Liver (tissue), 9 donors: ENCODE results near the gene EPHA6. TPM values are rescaled to one million over a fixed set of nuclear protein-coding genes. Genes with fewer than 3 reads are reported as not detected.

Experiments
- DNase-seq: peaks from one replicate; pipeline ENCODE4 v3.0.0-alpha.2; 2017; ENCODE audit warnings: low spot score
- H3K27ac ChIP-seq, 2 donors: one replicate each; pipeline ENCODE4 v1.7.0; 2013; ENCODE audit warnings: inconsistent platforms in 2 of 2, low read length in 2 of 2, control low read depth in 1 of 2, low read depth in 1 of 2, mild to moderate bottlenecking in 1 of 2
- H3K27me3 ChIP-seq, 4 donors: one replicate each; pipeline versions ENCODE4 v1.6.1 to v1.7.0; 2013; ENCODE audit warnings: low read length in 3 of 4, inconsistent platforms in 1 of 4, mild to moderate bottlenecking in 1 of 4, moderate library complexity in 1 of 4; ENCODE audit not compliant: control insufficient read depth in 4 of 4, insufficient read depth in 4 of 4
- H3K36me3 ChIP-seq, 4 donors: one replicate each; pipeline versions ENCODE4 v1.6.1 to v1.7.0; 2013; ENCODE audit warnings: low read length in 3 of 4, mild to moderate bottlenecking in 3 of 4, low read depth in 1 of 4, moderate library complexity in 1 of 4; ENCODE audit not compliant: control insufficient read depth in 4 of 4, insufficient read depth in 3 of 4
- H3K4me1 ChIP-seq, 4 donors: one replicate each; pipeline versions ENCODE4 v1.6.1 to v1.7.0; 2013; ENCODE audit warnings: low read length in 3 of 4, mild to moderate bottlenecking in 3 of 4, moderate library complexity in 1 of 4; ENCODE audit not compliant: control insufficient read depth in 4 of 4, insufficient read depth in 4 of 4
- H3K4me3 ChIP-seq, 3 donors: one replicate each; pipeline versions ENCODE4 v1.6.1 to v1.7.0; 2013; ENCODE audit warnings: low read length in 3 of 3, control low read depth in 1 of 3, low read depth in 1 of 3, mild to moderate bottlenecking in 1 of 3
- H3K9ac ChIP-seq, 2 donors: one replicate each; pipeline ENCODE4 v1.7.0; 2013; ENCODE audit warnings: low read length in 2 of 2, mild to moderate bottlenecking in 2 of 2, moderate library complexity in 2 of 2, control low read depth in 1 of 2, low read depth in 1 of 2
- H3K9me3 ChIP-seq, 4 donors: one replicate each; pipeline versions ENCODE4 v1.6.1 to v1.7.0; 2013; ENCODE audit warnings: low read length in 3 of 4; ENCODE audit not compliant: control insufficient read depth in 4 of 4
- ATF3 ChIP-seq: IDR thresholded peaks from 2 replicates; pipeline ENCODE4 v1.6.1; 2016; ENCODE audit warnings: antibody characterized with exemption
- CTCF ChIP-seq: fragments of 150-350 bp; IDR thresholded peaks from 2 replicates; pipeline ENCODE4 v1.5.1; 2017; ENCODE audit warnings: improper control_type of control experiment, low read depth, low read length; ENCODE audit not compliant: missing input control
- EGR1 ChIP-seq, 2 donors: IDR thresholded peaks; 2 replicates each; pipeline ENCODE4 v1.6.1; 2016 to 2018; ENCODE audit warnings: antibody characterized with exemption in 2 of 2, low read depth in 2 of 2
- FOXA1 ChIP-seq: IDR thresholded peaks from 2 replicates; pipeline ENCODE4 v1.6.1; 2016; ENCODE audit warnings: antibody characterized with exemption
- FOXA2 ChIP-seq: IDR thresholded peaks from 2 replicates; pipeline ENCODE4 v1.6.1; 2016; ENCODE audit warnings: antibody characterized with exemption
- GABPA ChIP-seq, 2 donors: IDR thresholded peaks in 1 of 2; conservative IDR thresholded peaks in 1 of 2; 2 replicates each; pipeline ENCODE4 v1.6.1; 2016; ENCODE audit warnings: antibody characterized with exemption in 2 of 2, mild to moderate bottlenecking in 1 of 2, moderate library complexity in 1 of 2
- HNF4A ChIP-seq, 2 donors: conservative IDR thresholded peaks; 2 replicates each; pipeline ENCODE4 v1.6.1; 2016; ENCODE audit warnings: antibody characterized with exemption in 2 of 2, mild to moderate bottlenecking in 2 of 2
- HNF4G ChIP-seq: IDR thresholded peaks from 2 replicates; pipeline ENCODE4 v1.6.1; 2016; ENCODE audit warnings: antibody characterized with exemption
- JUND ChIP-seq, 2 donors: IDR thresholded peaks; 2 replicates each; pipeline ENCODE4 v1.6.1; 2016; ENCODE audit warnings: antibody characterized with exemption in 2 of 2
- MAX ChIP-seq: IDR thresholded peaks from 2 replicates; pipeline ENCODE4 v1.6.1; 2016; ENCODE audit warnings: antibody characterized with exemption
- NR2F2 ChIP-seq: IDR thresholded peaks from 2 replicates; pipeline ENCODE4 v1.6.1; 2016; ENCODE audit warnings: antibody characterized with exemption
- RAD21 ChIP-seq, 2 donors: IDR thresholded peaks; 2 replicates each; pipeline ENCODE4 v1.6.1; 2016; ENCODE audit warnings: antibody characterized with exemption in 2 of 2, mild to moderate bottlenecking in 2 of 2
- REST ChIP-seq: IDR thresholded peaks from 2 replicates; pipeline ENCODE4 v1.6.1; 2016; ENCODE audit warnings: antibody characterized with exemption, mild to moderate bottlenecking
- RXRA ChIP-seq, 2 donors: IDR thresholded peaks; 2 replicates each; pipeline ENCODE4 v1.6.1; 2017 to 2018; ENCODE audit warnings: antibody characterized with exemption in 2 of 2, mild to moderate bottlenecking in 1 of 2
- SP1 ChIP-seq: IDR thresholded peaks from 2 replicates; pipeline ENCODE4 v1.6.1; 2018; ENCODE audit warnings: antibody characterized with exemption, mild to moderate bottlenecking
- TAF1 ChIP-seq: conservative IDR thresholded peaks from 2 replicates; pipeline ENCODE4 v1.6.1; 2016; ENCODE audit warnings: antibody characterized with exemption, mild to moderate bottlenecking
- YY1 ChIP-seq: IDR thresholded peaks from 2 replicates; pipeline ENCODE4 v1.6.1; 2016; ENCODE audit warnings: antibody characterized with exemption, mild to moderate bottlenecking
- ZBTB33 ChIP-seq: IDR thresholded peaks from 2 replicates; pipeline ENCODE4 v1.6.1; 2016; ENCODE audit warnings: antibody characterized with exemption
- WGBS: extraction: QIAGEN DNeasy Blood & Tissue Kit; methylation state at CpG from one replicate; pipeline ENCODE4 v1.1.7; 2013; 5-methylcytosine and 5-hydroxymethylcytosine counted together
- polyA plus RNA-seq, 2 donors: library from polyadenylated mRNA; stranded (reverse) in 1 of 2; unstranded in 1 of 2; fragments of 200-250 nt in 1 of 2; fragments of >200 nt in 1 of 2; fragmentation: Nextera tagmentation in 1 of 2; extraction: Ambion mirVana in 1 of 2; gene quantifications; one replicate each; pipeline versions ENCODE4 v1.2.1 to v1.2.3, GENCODE V29; 2013 to 2015
- total RNA-seq, 2 donors: library from RNA; depleted of rRNA; stranded (reverse); fragments of >200 nt; gene quantifications; one replicate each; pipeline ENCODE4 v1.2.3, GENCODE V29; 2014
- donor health status: healthy.
- donor health status: healthy.
- donor health status: healthy.
- donor health status: healthy.
- donor health status: healthy.

Gene EPHA6
- total and polyA plus RNA-seq, 4 donors: 0.05 to 0.17 (median 0.05) TPM; not detected in 1

GRCh38 chr3:97293596-97294131, 479.3 kb downstream of the EPHA6 start:
- Histone ChIP-seq H3K36me3 (no peaks in the 10 kb centered on the region), H3K4me3 (no peak overlapping the region), H3K4me1 (no peaks in the 10 kb centered on the region), H3K27me3 (peaks cover 0 to 3% (median 0%) of the 10 kb centered on the region in 4 donors), H3K9ac (no peak overlapping the region), H3K27ac (no peak overlapping the region), H3K9me3 (peaks cover 0 to 4% (median 1%) of the 10 kb centered on the region in 4 donors)
- no peak for DNase-seq
- 76% methylated on average over 5 of the region's 5 CpGs for WGBS
- no peak for TF ChIP-seq FOXA1
- no peak for TF ChIP-seq FOXA2
- no peak for TF ChIP-seq JUND (IDR thresholded peaks at IDR 0.05)

- Histone ChIP-seq H3K27me3 (peaks cover 0 to 3% (median 0%) of the 10 kb centered on the region in 4 donors), H3K36me3 (no peaks in the 10 kb centered on the region), H3K4me1 (no peaks in the 10 kb centered on the region), H3K4me3 (no peak overlapping the region), H3K9me3 (peaks cover 0 to 4% (median 1%) of the 10 kb centered on the region in 4 donors), H3K27ac (no peak overlapping the region), H3K9ac (no peak overlapping the region)
- 69% methylated on average over 1 of the region's 1 CpG for WGBS
- TF ChIP-seq TAF1 (no peak), MAX (no peak), JUND (IDR thresholded peaks at IDR 0.05) (no peak)
- no peak for DNase-seq
These were observed 482.6 kb downstream of the EPHA6 start for GRCh38 chr3:97297032-97297431.

- Histone ChIP-seq H3K9ac (no peak overlapping the region), H3K36me3 (no peaks in the 10 kb centered on the region), H3K27me3 (peaks cover 0 to 3% (median 0%) of the 10 kb centered on the region in 4 donors), H3K4me3 (no peak overlapping the region), H3K27ac (no peak overlapping the region), H3K4me1 (no peaks in the 10 kb centered on the region), H3K9me3 (peaks cover 0 to 2% (median under 1%) of the 10 kb centered on the region in 4 donors)
- TF ChIP-seq ZBTB33 (no peak), GABPA (IDR thresholded peaks at IDR 0.05 in 1 of 2, conservative IDR thresholded peaks at IDR 0.05 in 1 of 2) (no peak), JUND (IDR thresholded peaks at IDR 0.05) (no peak), FOXA2 (no peak), REST (no peak), NR2F2 (no peak), TAF1 (no peak), HNF4A (conservative IDR thresholded peaks at IDR 0.05) (no peak), FOXA1 (no peak), RXRA (IDR thresholded peaks at IDR 0.05) (no peak), MAX (no peak), SP1 (no peak), ATF3 (no peak), CTCF (no peak), EGR1 (IDR thresholded peaks at IDR 0.05; ENCODE audit: low read depth in 2 of 2) (no peak), HNF4G (no peak), RAD21 (IDR thresholded peaks at IDR 0.05) (no peak), YY1 (no peak)
- no peak for DNase-seq
These were observed 486.7 kb downstream of the EPHA6 start for GRCh38 chr3:97301114-97301513.
